Effector memory CD8-positive, alpha-beta T cell (primary cell): Measurements from ENCODE around the gene CPNE9.

Source experiments
- ATAC-seq: fragments of 150-1000 bp; cut with Tn5 transposase; replicated peaks from 2 replicates; pipeline ENCODE4 v1.10.0; 2021; ENCODE audit warnings: mild to moderate bottlenecking, moderate library complexity
- DNase-seq, 3 experiments: peaks; one replicate each; pipeline ENCODE4 v3.0.0; 2021
- H3K27ac Mint-ChIP-seq, 2 donors: one replicate each; pipeline ENCODE4 v1.8.0; 2022; ENCODE audit warnings: mild to moderate bottlenecking in 2 of 2, mixed read lengths in 2 of 2, moderate library complexity in 2 of 2
- H3K27me3 Mint-ChIP-seq, 2 donors: one replicate each; pipeline ENCODE4 v1.8.0; 2022; ENCODE audit warnings: mixed read lengths in 2 of 2
- H3K36me3 Mint-ChIP-seq: one replicate; pipeline ENCODE4 v1.8.0; 2022; ENCODE audit warnings: mild to moderate bottlenecking, moderate library complexity, mixed read lengths; ENCODE audit not compliant: insufficient read depth
- H3K4me1 Mint-ChIP-seq, 2 donors: one replicate each; pipeline ENCODE4 v1.8.0; 2022; ENCODE audit warnings: low read depth in 2 of 2, mixed read lengths in 2 of 2
- H3K4me3 Mint-ChIP-seq, 2 donors: one replicate each; pipeline ENCODE4 v1.8.0; 2022; ENCODE audit warnings: mild to moderate bottlenecking in 2 of 2, mixed read lengths in 2 of 2, moderate library complexity in 2 of 2
- H3K9me3 Mint-ChIP-seq, 2 donors: one replicate each; pipeline ENCODE4 v1.8.0; 2022; ENCODE audit warnings: mixed read lengths in 2 of 2

CPNE9 gene

DNA sequence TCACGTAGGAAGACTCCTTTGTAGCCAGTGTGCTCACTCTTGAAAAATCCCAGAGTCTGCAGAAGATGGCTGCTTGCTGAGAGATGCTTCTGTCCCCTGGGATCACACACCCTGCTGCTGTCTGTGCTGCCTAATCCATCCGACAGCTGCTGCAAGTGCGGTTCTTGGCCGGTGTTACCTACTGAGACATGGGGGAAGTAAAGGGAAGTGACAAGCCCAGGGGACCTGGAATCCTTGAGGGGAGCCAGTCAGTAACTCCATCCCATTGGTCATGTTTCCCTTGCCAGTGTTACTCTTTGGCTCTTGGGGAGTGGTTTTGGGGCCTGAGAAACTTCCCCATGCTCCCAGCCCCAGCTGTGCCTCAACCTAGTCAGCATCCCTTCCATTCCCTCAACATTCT is 8.3 kb upstream of the CPNE9 start:
- Mint-ChIP-seq H3K9me3 (no peaks in the 10 kb centered on the region), H3K27ac (no peak overlapping the region), H3K4me3 (no peak overlapping the region), H3K36me3 (peaks cover 54% of the 10 kb centered on the region), H3K27me3 (no peaks in the 10 kb centered on the region), H3K4me1 (peaks cover 1 to 4% of the 10 kb centered on the region in 2 donors)
- DNase-seq (no peak), ATAC-seq (no peak)

DNA sequence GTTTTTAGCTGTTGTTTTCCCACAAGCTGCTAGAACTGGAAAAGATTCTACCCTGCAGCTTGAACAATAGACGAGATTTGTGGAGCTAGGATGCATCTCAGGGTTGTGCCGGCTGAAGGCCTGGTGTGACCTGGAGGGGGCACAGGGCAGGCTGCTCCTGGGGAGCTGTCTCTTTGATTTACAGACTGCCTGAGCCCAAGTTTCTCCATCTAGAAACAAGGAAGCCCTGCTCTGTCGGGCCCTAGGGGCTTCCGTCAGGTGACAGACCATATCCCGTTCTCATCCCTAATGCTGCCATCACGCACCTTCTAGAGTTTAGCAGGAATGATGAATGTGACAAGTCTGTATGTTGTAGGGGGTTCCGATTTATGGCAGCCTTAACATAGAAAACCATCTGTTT is 7.9 kb upstream of the CPNE9 start:
- Mint-ChIP-seq H3K9me3 (no peaks in the 10 kb centered on the region), H3K4me3 (no peak overlapping the region), H3K4me1 (peaks cover 1 to 4% of the 10 kb centered on the region in 2 donors), H3K36me3 (peaks cover 56% of the 10 kb centered on the region), H3K27me3 (no peaks in the 10 kb centered on the region), H3K27ac (no peak overlapping the region)
- DNase-seq (no peak), ATAC-seq (no peak)

DNA sequence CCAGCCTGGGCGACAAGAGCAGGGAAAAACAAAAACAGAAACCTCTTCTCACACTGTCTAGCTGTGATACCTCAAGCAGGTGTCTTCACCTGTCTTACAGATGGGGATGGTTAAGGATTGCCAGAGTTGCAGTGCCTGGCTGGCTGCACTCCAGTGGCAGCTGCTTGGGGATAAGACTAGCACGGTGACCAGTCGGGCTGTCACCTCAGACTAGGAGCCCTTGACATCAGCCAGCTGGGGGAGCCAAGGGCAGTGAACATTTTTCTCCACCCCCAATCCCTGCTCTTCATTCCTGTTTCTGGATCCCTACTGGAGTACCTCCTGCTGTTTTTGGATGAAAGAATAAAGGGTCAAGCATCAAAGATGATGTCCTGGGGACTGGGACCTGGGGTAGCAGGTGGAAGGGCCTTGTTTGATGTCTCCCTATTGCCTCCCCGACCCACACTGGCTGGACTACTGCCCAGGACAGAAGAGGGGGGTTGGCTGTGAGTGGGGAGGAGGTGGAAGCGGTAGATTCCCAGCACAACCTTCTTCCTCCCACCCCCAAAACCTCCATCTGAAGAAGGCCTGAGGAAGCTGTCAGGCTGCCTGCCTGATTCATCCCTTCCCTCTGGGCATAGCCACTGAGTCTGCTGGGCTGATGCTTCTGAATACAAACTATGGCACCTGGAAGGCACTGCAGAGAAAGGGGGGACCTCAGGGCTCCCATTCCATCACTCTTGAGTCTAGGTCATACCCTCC is 7.0 kb upstream of the CPNE9 start:
- Mint-ChIP-seq H3K36me3 (peaks cover 55% of the 10 kb centered on the region), H3K9me3 (no peaks in the 10 kb centered on the region), H3K27ac (no peak overlapping the region), H3K27me3 (no peaks in the 10 kb centered on the region), H3K4me3 (no peak overlapping the region), H3K4me1 (peaks cover 0 to 3% of the 10 kb centered on the region in 2 donors)
- DNase-seq: no peak
- ATAC-seq: no peak

DNA sequence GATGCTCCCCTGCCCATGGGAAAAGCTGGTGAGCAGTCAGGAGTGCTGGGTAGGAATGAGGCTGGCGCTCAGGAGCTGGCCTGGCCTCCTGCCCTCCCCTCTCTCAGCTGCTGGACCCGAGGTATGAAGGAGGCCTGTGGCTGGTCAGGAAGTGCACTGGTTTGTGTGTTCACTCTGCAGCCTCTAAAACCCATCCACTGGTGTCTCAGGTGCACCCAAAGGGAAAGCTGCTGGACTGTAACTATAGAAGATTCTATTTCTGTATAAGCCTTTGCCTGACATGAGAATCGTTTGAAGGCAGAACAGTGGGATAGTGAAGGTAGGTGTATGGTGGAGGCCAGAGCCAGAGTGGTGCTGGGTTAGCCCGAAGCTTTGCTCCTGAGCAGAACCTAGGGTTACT is 5.7 kb upstream of the CPNE9 start:
- H3K36me3 Mint-ChIP-seq: peaks cover 56% of the 10 kb centered on the region
- H3K9me3 Mint-ChIP-seq: no peaks in the 10 kb centered on the region

DNA sequence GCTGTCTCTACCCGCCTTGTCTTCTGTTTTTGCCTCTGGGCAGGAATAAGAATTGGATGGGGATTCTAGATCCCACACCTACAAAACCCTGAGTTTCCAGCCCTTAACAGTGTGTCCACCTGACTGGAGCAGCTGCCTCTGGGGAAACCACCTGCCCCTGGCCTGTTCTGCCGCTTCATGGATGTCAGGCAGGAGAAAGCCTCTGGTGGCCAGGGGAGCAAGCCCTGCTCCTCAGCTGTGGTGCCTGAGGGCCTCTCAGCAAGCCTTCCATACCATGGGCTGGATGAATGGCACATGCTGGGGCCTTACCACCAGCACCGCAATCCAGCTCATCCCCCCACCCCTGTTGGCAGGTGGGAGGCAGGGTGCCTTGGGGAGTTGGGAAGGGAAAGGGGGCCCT is 5.3 kb upstream of the CPNE9 start:
- Mint-ChIP-seq H3K27me3 (peaks cover 0 to 8% of the 10 kb centered on the region in 2 donors), H3K9me3 (no peaks in the 10 kb centered on the region), H3K4me1 (peaks cover 0 to 3% of the 10 kb centered on the region in 2 donors), H3K36me3 (peaks cover 56% of the 10 kb centered on the region), H3K4me3 (no peak overlapping the region), H3K27ac (no peak overlapping the region)
- no peak for ATAC-seq
- DNase-seq: no peak

More for the DNA sequence above, 5.7 kb upstream of the CPNE9 start:
- ATAC-seq: no peak
- Mint-ChIP-seq H3K27ac (no peak overlapping the region), H3K4me1 (peaks cover 0 to under 1% of the 10 kb centered on the region in 2 donors), H3K27me3 (peaks cover 0 to 4% of the 10 kb centered on the region in 2 donors), H3K4me3 (no peak overlapping the region)
- DNase-seq: no peak

DNA sequence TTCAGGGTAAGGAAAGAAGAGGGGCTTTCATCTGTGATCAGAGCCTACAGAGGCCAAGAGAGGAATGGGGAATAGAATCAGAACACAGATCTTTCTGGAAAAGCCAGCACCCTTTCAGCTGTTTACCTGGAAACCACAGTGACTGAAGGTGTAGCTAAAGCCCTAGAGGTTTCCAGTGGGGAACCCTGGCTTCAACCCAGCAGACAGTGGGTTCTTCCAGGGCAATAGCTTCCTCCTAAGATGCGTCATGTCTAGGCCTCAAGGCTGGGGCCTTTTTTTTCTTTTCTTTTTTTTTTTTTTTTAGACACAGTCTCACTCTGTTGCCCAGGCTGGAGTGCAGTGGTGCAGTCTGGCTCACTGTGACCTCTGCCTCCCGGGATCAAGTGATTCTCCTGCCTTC is 3.1 kb upstream of the CPNE9 start:
- ATAC-seq (no peak), DNase-seq (no peak)
- H3K4me1 Mint-ChIP-seq: peaks cover 4 to 10% of the 10 kb centered on the region in 2 donors
- peaks cover 45% of the 10 kb centered on the region for H3K36me3 Mint-ChIP-seq
- H3K27ac Mint-ChIP-seq: no peak overlapping the region
- H3K9me3 Mint-ChIP-seq: no peaks in the 10 kb centered on the region
- H3K27me3 Mint-ChIP-seq: peaks cover 6 to 20% of the 10 kb centered on the region in 2 donors
- no peak overlapping the region for H3K4me3 Mint-ChIP-seq

DNA sequence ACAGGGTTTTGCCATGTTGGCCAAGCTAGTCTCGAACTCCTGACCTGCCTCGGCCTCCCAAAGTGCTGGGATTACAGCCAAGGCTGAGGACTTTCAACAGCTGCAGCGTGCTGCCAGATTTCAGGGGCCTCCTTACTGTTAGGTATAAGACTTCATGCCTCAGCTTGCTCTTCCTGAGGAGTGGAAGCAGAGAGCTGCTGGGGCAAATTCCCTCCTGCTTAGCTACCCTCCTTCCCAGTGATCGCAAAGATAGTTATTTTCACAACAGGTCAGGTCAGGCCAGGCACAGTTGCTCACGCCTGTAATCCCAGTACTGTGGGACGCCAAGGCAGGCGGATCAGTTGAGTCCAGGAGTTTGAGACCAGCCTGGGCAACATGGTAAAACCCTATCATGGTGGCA is 2.6 kb upstream of the CPNE9 start:
- no peak for DNase-seq
- peaks cover 4 to 10% of the 10 kb centered on the region in 2 donors for H3K4me1 Mint-ChIP-seq
- H3K36me3 Mint-ChIP-seq: peaks cover 40% of the 10 kb centered on the region
- H3K9me3 Mint-ChIP-seq: no peaks in the 10 kb centered on the region
- H3K27ac Mint-ChIP-seq: peak overlapping the region in 1 of 2 donors; percentile 58
- peaks cover 9 to 24% of the 10 kb centered on the region in 2 donors for H3K27me3 Mint-ChIP-seq
- no peak overlapping the region for H3K4me3 Mint-ChIP-seq
- ATAC-seq: no peak

DNA sequence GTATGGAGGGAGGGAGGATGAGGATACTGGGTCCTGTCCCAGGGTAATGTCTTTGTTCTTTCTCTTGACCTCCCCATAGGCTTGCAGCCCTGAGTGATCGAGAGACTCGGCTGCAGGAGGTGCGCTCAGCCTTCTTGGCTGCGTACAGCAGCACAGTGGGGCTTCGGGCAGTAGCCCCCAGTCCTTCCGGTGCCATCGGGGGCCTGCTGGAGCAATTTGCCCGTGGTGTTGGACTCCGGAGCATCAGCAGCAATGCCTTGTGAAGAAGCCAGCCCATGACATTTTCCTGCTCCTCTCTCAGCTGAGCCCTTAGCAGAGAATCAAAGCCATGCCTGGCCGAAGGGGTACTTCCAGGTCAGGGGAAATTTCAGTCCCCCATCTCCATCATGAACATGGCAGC is 1.9 kb upstream of the CPNE9 start:
- H3K27me3 Mint-ChIP-seq: peaks cover 13 to 31% of the 10 kb centered on the region in 2 donors
- H3K4me3 Mint-ChIP-seq: no peak overlapping the region
- H3K9me3 Mint-ChIP-seq: no peaks in the 10 kb centered on the region
- ATAC-seq (no peak), DNase-seq (no peak)
- H3K27ac Mint-ChIP-seq: no peak overlapping the region
- peaks cover 4 to 10% of the 10 kb centered on the region in 2 donors for H3K4me1 Mint-ChIP-seq
- peaks cover 36% of the 10 kb centered on the region for H3K36me3 Mint-ChIP-seq

DNA sequence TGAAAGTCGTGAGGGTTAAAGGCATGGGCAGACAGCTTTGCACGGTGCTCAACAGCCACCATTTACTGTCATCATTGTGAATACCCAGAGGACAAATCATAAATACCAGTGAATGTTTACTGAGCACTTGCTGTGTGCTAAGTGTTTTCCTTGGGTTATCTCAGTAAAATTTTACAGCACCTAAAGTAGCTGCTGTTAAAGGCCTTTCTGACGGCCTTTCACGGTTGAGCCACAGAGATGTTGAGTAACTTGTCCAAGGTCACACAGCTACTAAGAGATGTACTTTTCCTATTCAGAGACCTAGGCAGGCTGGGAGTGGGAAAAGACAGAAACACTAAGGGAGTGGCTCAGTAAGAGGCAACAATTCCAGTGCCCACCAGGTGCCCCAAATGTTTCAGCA is 393 bp upstream of the CPNE9 start:
- H3K4me3 Mint-ChIP-seq: peak overlapping the region; percentile 8 to 29
- ATAC-seq (no peak), DNase-seq (no peak)
- peaks cover 23% of the 10 kb centered on the region for H3K36me3 Mint-ChIP-seq
- H3K4me1 Mint-ChIP-seq: peaks cover 4 to 10% of the 10 kb centered on the region in 2 donors
- H3K27me3 Mint-ChIP-seq: peaks cover 13 to 31% of the 10 kb centered on the region in 2 donors
- no peaks in the 10 kb centered on the region for H3K9me3 Mint-ChIP-seq
- H3K27ac Mint-ChIP-seq: no peak overlapping the region

DNA sequence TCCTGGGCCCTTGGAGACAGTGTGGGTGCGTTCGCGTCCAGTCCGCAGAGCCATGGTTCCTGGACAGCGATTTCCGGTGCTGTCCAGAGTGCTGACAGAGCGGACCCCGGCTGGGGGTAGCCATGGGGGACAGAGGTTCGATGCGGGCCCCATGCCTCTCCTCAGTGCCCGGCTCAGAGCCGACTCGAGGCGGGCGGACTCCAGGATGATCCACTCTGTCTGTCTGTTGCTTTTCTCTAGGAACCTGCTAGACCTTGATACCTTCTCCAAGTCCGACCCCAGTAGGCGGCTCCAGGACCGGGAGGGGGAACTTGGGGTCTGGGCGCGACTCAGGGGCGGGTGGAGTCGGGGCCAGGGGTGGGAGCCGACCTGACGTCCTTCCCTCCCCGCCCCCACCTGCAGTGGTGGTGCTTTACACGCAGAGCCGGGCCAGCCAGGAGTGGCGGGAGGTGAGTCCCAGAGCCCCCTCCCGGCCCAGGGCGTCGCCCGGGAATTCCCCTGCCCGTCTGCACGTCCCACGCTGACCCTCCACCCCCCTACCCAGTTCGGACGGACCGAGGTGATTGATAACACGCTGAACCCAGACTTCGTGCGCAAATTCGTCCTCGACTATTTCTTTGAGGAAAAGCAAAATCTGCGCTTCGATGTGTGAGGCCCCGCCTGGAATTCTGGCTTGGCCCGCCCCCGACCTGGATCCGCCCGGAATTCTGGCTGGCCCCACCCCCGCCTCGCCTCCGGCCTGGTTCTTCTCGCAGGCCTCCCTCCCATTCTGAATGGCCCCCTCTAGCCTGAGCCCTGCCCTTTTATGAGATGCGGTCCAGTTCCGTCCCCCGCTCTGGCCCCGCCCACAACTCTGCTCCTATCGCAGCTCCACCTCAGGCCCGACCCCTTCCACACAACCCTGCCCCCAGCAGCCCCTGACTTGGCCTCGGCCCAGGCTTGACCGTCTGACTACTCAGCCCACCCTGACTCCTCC is 1.0 kb downstream of the CPNE9 start:
- Mint-ChIP-seq H3K4me3 (peak overlapping the region; percentile 54 to 60), H3K27me3 (peaks cover 13 to 31% of the 10 kb centered on the region in 2 donors), H3K9me3 (no peaks in the 10 kb centered on the region), H3K4me1 (peaks cover 4 to 10% of the 10 kb centered on the region in 2 donors), H3K27ac (no peak overlapping the region), H3K36me3 (peaks cover 18% of the 10 kb centered on the region)
- DNase-seq (no peak), ATAC-seq (peak; percentile 39)

DNA sequence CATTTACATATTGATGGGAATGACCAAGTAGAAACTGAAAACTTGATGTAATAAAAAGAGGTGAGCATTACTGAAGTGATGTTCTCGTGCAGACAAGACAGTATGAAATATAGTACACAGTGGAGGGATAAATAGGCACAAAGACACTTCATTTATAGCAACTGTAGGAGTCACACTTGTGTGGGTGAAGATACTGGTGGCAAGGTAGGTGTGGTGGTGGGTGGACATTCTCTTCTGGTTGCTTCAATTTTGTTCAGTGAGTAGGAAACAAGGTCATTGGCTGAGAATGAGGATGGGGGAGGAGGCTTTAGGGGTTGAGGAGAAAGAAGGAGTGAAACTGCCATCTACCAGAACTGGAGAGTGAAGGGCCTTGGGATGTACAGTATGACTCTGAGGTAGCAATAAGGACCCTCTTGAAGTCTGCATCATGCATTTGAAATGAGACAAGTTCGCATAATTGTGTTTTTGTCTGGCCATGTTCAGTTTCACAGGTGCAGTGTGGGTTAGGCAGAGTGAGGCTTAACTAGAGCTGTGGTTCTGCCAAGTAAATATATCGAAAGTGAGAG is 6.6 kb downstream of the CPNE9 start:
- Mint-ChIP-seq H3K36me3 (no peaks in the 10 kb centered on the region), H3K9me3 (no peaks in the 10 kb centered on the region), H3K27ac (no peak overlapping the region), H3K4me1 (peaks cover 0 to 4% of the 10 kb centered on the region in 2 donors), H3K4me3 (no peak overlapping the region), H3K27me3 (peaks cover 14 to 15% of the 10 kb centered on the region in 2 donors)
- DNase-seq: no peak
- ATAC-seq: no peak

DNA sequence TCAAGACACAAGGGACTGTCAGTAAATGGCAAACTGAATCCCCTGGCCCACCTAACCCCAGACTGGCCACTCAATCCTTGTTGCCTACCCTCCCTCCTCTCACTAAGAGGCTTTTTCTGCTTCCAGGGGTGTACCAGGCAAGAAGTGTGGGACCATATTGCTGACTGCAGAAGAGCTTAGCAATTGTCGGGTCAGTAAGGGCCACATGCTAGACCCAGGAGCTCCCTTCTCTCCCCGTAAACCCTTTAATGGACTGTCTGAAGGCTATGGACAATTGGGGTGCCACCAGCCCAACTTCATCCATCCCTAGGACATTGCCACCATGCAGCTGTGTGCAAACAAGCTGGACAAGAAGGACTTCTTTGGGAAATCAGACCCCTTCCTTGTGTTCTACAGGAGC is 8.8 kb downstream of the CPNE9 start:
- no peaks in the 10 kb centered on the region for H3K9me3 Mint-ChIP-seq
- H3K4me3 Mint-ChIP-seq: no peak overlapping the region
- H3K36me3 Mint-ChIP-seq: no peaks in the 10 kb centered on the region
- peaks cover 0 to 8% of the 10 kb centered on the region in 2 donors for H3K27me3 Mint-ChIP-seq
- ATAC-seq (no peak), DNase-seq (no peak)
- H3K4me1 Mint-ChIP-seq: peaks cover 0 to 4% of the 10 kb centered on the region in 2 donors
- no peak overlapping the region for H3K27ac Mint-ChIP-seq

DNA sequence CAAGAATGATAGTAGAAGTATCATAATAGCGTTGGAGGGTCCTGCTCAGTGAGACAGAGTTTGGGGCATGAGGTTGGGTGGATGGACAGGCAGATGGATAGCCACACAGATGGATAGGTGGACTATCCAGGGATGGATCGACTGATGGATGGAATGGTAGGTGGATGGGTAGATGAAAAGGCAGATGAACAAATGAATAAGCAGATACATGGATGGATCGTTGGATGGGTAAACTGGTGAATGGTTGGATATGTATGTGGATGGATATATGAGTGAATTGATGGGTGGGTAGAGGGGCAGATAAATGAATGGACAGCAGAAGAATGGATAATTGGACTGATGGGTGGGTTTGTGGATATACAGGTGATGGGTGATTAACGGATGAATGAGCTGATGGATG is 9.5 kb downstream of the CPNE9 start:
- Mint-ChIP-seq H3K4me3 (no peak overlapping the region), H3K27ac (no peak overlapping the region), H3K36me3 (no peaks in the 10 kb centered on the region), H3K27me3 (peaks cover 0 to 8% of the 10 kb centered on the region in 2 donors), H3K9me3 (no peaks in the 10 kb centered on the region), H3K4me1 (peaks cover 0 to 4% of the 10 kb centered on the region in 2 donors)
- no peak for DNase-seq
- no peak for ATAC-seq
